ENCODE data around the gene SMCO4.

- TF ChIP-seq CTCF (IDR thresholded peaks at IDR 0.05) = no peak
- no peak for TF ChIP-seq POLR2A (IDR thresholded peaks at IDR 0.05)
Measured at GRCh38 chr11:93498641-93499040, 44.5 kb downstream of the SMCO4 start.

Data from Peyer's patch (tissue), 4 donors.